A204.1 (cell line): ENCODE results near the gene QSOX1.

Source experiments
- FAIRE-seq: peaks from 2 replicates; lab custom pipeline; 2012; peaks lifted over from hg19 to GRCh38; lab: Jason Lieb, UNC

The QSOX1 gene

DNA sequence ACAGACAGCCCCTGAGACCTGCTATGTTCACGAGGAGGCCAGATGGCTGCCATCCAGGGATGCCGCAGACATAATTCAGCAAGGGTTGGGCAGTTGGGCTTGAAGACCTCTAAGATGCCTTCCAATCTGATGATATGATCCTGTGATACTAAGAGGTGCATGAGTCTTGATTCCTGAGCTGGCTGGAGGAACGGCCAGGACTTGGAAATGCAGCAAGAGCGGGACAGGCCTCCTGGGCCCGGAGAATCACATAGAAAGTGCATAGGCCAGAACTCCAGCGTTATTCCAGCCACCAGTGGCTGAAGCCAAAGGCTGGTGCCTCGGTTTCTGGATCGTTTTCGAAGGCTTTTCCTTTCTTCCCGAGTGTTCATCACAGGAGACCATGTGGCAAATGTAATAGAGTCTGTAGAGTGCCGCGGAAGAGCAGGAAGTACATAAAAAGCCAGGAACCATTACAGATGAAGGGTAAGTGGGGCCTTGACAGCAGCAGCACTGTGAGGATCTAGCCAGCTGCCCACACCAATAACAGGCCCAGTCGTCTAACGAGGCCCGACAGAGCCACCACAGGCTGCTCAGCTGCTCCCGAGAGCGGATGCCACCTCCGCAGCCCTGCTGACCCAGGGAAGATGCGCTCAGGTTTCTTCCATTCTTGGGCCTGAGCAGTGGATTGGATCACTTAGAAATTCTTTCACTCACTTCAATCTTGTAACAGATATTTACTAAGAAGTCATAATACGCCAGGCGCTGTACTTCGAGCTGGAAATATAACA lies 61.4 kb downstream of the QSOX1 start:
- FAIRE-seq, result no peak

GRCh38 chr1:180217006-180217405 lies 62.3 kb downstream of the QSOX1 start:
- FAIRE-seq, result no peak

DNA sequence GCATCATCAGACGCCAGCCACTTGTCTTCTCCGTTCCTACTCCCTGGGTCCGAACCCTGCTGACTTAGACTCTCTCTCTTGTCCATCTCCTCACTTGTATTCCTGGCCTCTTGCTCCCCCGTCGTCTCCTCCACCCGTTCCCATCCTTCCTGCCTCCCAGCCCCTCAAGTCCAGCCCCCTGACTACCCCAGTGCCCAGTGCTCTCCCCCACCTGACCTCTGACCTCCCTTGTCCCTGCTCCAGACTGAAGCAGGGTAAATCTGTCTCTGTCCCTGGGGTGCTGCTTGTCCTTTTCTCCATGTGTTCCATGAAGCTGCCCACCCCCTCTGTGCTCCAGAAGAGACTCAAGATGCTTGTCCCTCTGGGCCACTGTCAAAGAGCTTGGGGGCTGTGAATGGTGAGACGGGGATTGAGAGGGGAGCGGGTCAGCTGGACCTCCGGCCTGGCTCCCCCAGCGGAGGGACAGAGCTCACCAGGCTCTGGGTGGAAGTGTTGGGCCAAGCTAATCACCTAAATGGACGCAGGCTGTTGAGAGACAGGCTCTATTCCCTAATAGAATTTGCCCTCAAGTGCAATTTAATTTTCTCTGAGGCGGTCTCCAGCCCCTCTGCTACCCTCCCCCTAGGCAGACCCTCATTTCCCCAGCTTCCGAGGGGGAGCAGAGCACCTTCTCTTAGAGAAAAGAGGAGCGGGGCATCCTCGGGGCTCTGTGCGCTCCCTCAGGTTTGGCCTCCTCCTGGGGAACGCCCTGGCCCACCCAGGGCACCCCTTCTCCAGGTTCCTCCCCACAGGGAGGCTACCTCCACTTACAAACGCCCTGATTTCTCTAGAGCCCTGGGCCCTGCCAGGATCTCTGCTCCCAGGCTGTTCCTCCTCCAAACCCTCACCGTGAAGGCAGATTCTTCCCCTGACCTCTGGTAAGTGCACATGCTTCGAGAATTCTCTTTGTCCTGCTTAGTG lies 64.4 kb downstream of the QSOX1 start:
- FAIRE-seq, result no peak

GRCh38 chr1:180219776-180220175 lies 65.1 kb downstream of the QSOX1 start:
- no peak for FAIRE-seq

- FAIRE-seq, result no peak
Measured at GRCh38 chr1:180221462-180221861, 66.8 kb downstream of the QSOX1 start.

DNA sequence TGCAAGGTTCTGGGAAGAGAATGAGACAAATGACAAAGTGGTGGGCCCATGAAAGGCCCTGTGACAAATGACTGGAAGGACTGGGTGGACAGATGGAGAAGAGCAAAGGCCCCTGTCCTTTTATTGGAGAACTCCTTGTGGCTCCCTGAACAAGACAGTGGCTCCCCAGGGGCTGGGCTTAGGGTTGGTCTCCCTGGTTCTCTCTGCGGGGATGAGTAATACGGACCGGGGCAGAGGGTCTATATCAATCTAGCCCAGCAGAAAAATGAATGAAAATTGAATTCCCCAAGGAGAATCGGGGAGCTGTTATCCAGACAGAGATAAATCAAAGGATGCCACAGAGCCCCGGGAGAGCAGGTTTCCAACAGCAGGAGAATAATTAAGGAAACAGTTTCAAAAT lies 70.2 kb downstream of the QSOX1 start:
- no peak for FAIRE-seq

DNA sequence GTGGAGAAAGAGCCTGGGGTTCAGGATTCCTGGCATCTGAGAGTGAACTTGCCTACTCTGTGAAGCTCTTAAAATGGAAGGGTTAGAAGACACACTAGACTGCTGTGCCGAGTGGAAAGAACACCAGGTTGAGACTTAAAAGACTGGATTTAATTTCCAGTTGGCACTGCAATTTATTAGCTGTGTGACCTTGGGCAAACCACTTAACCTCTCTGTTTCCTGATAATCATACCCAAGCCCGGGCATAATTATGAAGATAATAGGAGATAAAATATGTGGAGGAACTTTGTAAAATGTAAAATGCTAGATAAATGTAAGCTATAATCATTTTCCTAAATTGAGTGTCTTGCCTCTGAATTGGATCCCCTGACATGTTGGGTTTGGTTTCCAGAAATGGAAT lies 70.7 kb downstream of the QSOX1 start:
- no peak for FAIRE-seq

DNA sequence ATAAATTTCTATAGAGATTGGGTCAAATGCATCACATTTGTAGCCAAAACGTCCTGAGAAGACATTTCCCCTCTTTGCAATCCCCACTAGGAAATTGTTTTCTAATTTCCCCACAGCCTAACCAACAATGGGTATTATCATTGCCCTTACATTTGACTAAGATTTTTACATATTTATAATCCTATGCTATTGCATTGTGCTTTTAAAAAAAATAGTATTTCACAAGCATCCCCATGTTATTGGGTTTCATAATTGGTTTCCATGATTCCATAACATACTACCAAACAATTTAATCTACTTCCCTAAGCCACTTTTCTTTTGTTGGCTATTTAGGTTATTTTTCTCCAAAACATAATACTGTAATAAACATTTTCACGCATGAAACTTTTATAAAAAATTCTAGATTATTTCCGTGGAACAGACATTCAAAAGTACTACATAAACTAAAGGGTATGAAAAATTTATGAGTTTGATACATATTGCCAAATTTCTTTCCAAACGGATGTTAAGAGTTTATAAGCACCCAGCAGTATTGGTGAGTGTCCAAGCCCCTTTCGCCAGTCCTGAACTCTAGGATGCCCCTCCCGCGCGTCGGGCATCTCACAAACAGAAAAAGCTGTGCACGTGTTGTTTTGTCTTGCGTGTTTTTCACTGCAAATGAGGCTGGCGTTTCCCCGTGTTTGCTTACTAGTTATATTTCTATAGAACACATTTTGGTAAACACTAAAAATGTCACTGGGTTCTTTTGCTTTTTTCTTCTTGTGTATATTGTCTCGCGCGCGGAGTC lies 73.4 kb downstream of the QSOX1 start:
- FAIRE-seq, result no peak

DNA sequence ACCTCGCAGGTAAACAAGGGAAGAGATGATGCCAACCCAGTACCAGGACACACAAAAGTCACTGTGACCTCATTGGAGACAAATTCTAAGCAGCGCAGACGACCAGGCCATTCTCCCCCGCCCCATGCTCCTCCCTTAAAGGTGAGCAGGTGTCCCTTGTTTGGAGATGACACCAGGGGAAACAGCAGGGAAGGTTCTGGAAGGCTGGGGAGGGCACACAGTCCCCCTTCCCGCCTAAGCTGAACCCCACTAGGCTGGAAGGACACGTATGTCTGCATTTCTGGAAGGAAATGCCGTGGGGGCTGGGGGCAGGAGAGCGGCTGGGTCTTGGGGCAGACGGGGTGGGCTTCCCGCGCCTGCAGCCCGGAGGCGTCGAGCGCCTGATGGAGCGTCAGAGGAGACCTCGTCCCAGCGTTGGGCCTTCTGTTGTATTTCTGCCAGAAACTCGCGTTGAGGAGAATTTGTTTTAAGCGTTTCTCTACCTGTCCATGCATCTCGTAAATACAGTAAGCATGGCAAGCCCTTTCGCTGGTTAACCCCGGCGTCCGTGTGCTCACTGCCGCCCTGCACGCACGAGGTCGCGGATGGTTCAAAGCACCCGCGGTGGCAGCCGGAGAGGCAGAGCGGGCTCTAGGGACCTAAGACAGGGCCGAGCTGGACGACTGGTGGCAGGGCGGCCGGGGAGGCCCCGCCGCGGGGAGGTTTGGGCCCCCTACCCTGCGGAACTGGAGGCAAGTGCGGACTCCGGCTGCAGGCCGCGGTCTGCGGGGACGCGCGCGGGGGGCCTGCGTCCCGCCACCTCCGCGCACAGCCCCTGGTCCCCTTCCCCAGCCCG lies 74.2 kb downstream of the QSOX1 start:
- FAIRE-seq, result no peak

DNA sequence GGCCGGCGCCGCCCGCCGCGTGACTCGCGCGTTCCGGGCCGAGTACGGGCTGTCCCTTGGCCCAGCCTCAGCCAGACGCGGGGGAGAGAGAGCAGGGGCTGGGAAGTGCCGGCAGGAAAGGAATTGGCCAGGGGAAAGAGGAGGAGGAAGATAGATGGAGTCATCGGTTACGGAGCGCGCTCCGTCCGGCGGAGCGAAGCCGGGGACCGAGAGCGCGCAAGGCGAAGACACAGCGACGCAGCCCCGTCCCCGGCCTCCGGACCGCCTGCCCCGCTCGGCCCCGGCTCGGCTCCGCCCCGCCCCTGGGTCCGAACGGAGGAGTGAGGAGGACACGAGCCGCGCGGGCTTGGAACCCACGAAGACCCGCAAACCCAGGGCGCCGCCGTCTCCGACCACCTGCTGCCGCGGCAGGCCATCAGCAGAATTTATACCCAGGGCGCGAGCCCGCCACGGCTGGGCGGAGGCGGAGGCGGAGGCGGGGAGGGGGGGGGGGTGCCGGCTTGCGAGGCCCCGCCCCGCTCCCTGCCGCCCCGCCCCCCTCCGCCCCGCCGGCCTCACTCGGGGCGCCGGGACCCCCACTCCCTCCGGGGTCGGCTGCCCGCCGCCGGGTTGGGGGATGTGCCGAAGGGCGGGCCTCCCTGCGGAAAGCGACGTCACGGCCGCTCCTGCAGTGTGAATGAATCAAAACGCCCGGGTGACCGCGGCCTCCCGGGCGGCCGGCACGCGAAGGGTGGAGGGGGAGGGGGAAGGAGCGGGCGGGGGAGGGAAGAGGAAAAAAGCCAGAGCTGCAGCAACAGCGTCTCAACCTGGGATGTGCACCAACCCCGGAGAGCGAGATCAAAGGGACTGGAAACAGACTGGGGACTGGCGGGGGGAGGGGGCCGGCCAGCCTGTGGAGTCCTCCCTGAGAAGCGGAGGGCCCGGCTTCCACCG lies 75.1 kb downstream of the QSOX1 start, which contains the start of gene LHX4:
TSS of gene LHX4 (plus strand) at position 782 of the 933 bp plus-strand sequence. CDS start 266 bp downstream, outside the sequence.
- no peak for FAIRE-seq

GRCh38 chr1:180230416-180230790 lies 75.7 kb downstream of the QSOX1 start:
- no peak for FAIRE-seq

GRCh38 chr1:180230791-180231505 lies 76.3 kb downstream of the QSOX1 start:
- FAIRE-seq, result no peak

DNA sequence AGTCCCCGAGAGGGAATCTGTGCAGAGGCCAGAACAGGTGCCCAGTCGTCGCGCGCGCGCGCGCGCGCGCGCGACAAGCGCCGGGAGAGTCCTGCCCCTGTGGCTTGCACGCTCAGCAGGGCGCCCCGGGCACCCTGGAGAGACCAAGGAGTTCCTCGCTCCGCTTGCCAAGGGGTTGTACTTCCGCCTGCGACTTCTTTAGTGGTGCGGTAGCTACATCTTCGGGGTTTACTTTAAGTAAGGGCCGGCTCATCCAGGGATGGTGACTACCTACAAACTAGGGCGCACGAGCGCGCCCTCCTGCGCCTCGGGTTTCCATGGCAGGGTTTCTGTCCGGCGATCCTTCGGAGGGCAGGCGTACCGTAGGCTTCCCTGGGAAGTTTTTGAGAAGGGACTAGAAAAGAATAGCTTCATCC lies 76.8 kb downstream of the QSOX1 start:
- FAIRE-seq, result no peak

DNA sequence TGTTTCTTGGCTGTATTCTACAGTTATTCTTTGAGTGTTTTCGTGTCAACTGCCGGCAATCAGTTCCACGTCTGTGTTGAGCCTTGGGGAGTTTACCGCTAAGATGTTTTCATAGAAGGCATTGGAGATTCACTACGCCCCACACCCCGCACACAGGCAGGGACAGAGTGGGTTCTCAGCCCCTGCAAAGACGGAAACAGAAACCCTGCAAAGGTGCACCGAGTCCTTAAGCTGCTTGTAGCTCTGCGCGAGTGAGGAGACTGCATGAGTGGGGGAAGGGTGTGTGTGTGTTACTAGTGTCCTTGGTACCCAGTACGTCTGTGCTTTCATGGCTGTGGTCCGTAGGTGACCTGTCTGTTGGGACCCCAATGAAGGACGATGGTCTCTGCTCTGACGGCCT lies 77.3 kb downstream of the QSOX1 start:
- no peak for FAIRE-seq

GRCh38 chr1:180232521-180233043 lies 77.9 kb downstream of the QSOX1 start:
- no peak for FAIRE-seq

DNA sequence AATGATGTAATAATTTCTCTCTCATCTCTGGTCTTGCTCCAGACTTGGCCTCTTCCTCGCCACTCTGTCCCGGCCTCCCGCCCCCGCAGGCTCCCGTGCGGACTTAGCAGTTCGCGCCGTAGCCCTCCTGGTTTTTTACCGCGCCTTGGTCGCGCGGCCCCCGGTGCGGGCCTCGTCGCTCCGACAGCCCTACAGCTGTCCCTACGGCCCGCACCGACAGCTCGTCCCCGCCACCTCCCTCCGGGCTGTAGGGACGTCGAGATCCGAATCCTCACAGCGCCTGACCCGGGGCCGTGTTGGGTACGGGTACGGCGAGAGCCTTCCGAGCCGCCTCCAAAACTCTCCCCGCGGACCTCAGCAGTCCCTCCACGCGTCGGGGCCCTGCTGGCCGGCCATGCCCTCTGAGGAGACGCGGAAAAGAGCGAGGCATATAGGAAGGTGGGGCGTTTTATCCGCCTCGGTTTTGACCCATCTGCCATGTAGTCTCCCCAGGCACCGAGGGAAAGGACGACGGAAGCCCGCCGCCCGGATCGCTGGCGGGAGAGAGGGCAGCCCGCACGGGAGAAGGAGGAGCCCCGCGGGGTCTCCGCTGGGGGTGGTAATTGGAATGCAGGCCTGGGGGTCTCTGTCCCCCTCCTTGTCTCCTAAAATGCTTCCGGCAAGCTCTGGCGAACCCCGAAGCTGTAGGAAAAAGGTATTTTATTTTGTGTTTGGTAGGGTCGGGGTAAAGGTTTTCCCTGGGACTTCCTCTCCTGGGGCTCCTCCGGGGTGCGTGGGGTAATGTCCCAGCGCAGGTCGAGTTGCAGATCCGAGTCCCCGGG lies 78.7 kb downstream of the QSOX1 start:
- no peak for FAIRE-seq

- no peak for FAIRE-seq
Measured at GRCh38 chr1:180234369-180235076, 79.9 kb downstream of the QSOX1 start.

DNA sequence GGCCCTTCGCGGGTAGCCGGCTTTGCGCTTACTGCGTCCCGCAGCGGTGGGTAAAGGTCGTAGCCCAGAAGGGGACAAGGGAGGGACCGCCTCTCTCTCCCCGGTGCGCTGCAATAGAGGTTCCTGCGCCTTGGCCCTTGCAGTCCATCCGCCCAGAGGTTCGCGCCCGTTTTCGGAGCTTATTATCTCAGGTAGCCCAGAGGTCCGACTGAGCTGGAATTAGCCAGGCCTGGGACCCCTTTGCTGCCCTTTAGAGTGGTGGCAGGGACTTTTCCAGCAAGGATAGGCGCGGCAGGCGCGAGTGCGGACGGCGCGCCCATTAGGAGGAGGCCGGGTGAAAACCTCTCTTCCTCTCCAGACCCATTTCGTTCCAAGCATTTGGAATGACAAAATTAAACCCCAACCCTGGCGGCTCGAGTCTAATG lies 80.4 kb downstream of the QSOX1 start:
- FAIRE-seq, result no peak
